GM12872 (cell line): Measurements from ENCODE around the gene E2F1.

Experiments
- CTCF ChIP-seq: IDR thresholded peaks from 3 replicates; pipeline ENCODE4 v1.5.1; 2011; ENCODE audit warnings: low read depth, mild to moderate bottlenecking, low read length, moderate library complexity; ENCODE audit not compliant: insufficient read depth

Gene E2F1

GRCh38 chr20:33694639-33695012, 8.4 kb upstream of the E2F1 start:
- TF ChIP-seq CTCF = no peak

- no peak for TF ChIP-seq CTCF
Measured at GRCh38 chr20:33693741-33694638, 7.8 kb upstream of the E2F1 start.

GRCh38 chr20:33693289-33693688, 7.1 kb upstream of the E2F1 start:
- TF ChIP-seq CTCF = no peak

GRCh38 chr20:33689973-33690372, 3.8 kb upstream of the E2F1 start:
- TF ChIP-seq CTCF = no peak

- TF ChIP-seq CTCF = no peak
Measured at GRCh38 chr20:33689493-33689892, 3.3 kb upstream of the E2F1 start.

- no peak for TF ChIP-seq CTCF
Measured at GRCh38 chr20:33688938-33689424, 2.8 kb upstream of the E2F1 start.

- no peak for TF ChIP-seq CTCF
Measured at GRCh38 chr20:33687993-33688937, 2.1 kb upstream of the E2F1 start.
